ENCODE data around the gene ALKAL2. TPM values are rescaled to one million over a fixed set of nuclear protein-coding genes. Genes with fewer than 3 reads are reported as not detected.

The ALKAL2 gene
- total and polyA plus RNA-seq, 2 donors (not counting 3 experiments of a cell fraction or from before 2014, with no cell fraction given) = not detected

DNA sequence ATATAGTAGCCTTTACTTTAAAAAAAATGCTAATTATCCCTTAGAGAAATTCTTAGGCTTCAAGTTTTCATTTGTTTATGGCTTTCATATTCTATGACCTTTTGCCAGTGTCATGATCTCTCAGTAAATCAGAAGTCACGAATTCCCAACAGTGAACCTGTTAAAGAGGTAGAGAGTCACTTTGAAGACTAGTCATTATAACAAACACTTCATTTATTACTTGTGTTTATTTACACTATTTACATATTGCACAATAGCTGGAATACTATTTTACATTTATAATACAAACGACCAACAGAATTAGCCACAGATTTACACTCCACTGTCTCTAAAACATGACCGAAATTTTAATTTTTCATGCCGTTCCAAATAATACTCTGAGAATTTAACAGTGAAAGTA, 8.5 kb downstream of the ALKAL2 start:
- Histone ChIP-seq H3K4me1 (ENCODE audit: control insufficient read depth, extremely low read depth, insufficient read depth, low read length) (no peaks in the 10 kb centered on the region), H4K20me1 (replicated peaks; ENCODE audit: control insufficient read depth, extremely low read depth, insufficient read depth, low read length) (peaks cover 2% of the 10 kb centered on the region), H3K27me3 (ENCODE audit: control insufficient read depth in 2 of 2, insufficient read depth in 2 of 2, low read length in 2 of 2) (no peaks in the 10 kb centered on the region), H3K9me1 (replicated peaks; ENCODE audit: control insufficient read depth, extremely low read depth, insufficient read depth, low read length) (no peaks in the 10 kb centered on the region), H3K4me3 (replicated peaks in 1 of 3; ENCODE audit: insufficient read depth in 1 of 3, low read depth in 1 of 3, low read length in 3 of 3) (no peak overlapping the region), H3K9ac (replicated peaks; ENCODE audit: extremely low read depth, insufficient read depth, low read length) (no peak overlapping the region), H3K9me3 (replicated peaks; ENCODE audit: control insufficient read depth, insufficient read depth, low read length) (no peaks in the 10 kb centered on the region), H3K27ac (ENCODE audit: insufficient read depth, low read depth, low read length) (no peak overlapping the region), H3K79me2 (ENCODE audit: control insufficient read depth, insufficient read depth, low read length) (peaks cover 18% of the 10 kb centered on the region), H2AFZ (ENCODE audit: low read depth, low read length) (no peak overlapping the region), H3K4me2 (ENCODE audit: insufficient read depth, low read length) (no peak overlapping the region), H3K36me3 (ENCODE audit: control insufficient read depth in 2 of 2, extremely low read depth in 1 of 2, insufficient read depth in 2 of 2, low read length in 2 of 2) (peaks cover 11 to 25% of the 10 kb centered on the region in 2 experiments)
- CTCF ChIA-PET = no interaction called here
- no peak for FAIRE-seq
- DNase-seq (ENCODE audit: low read depth, low spot score) = no peak
- TF ChIP-seq EZH2 (IDR thresholded peaks at IDR 0.05; ENCODE audit: borderline replicate concordance, low read depth, low read length, severe bottlenecking) = no peak
- TF ChIP-seq, protein P1, sequence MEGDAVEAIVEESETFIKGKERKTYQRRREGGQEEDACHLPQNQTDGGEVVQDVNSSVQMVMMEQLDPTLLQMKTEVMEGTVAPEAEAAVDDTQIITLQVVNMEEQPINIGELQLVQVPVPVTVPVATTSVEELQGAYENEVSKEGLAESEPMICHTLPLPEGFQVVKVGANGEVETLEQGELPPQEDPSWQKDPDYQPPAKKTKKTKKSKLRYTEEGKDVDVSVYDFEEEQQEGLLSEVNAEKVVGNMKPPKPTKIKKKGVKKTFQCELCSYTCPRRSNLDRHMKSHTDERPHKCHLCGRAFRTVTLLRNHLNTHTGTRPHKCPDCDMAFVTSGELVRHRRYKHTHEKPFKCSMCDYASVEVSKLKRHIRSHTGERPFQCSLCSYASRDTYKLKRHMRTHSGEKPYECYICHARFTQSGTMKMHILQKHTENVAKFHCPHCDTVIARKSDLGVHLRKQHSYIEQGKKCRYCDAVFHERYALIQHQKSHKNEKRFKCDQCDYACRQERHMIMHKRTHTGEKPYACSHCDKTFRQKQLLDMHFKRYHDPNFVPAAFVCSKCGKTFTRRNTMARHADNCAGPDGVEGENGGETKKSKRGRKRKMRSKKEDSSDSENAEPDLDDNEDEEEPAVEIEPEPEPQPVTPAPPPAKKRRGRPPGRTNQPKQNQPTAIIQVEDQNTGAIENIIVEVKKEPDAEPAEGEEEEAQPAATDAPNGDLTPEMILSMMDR (IDR thresholded peaks at IDR 0.05; ENCODE audit: extremely low read depth in 1 of 2, insufficient read depth in 1 of 2, low read depth in 1 of 2, low read length in 2 of 2) = no peak
- no peak for TF ChIP-seq FOS (IDR thresholded peaks at IDR 0.05; ENCODE audit: borderline replicate concordance, insufficient read depth, low read length)
- no peak for TF ChIP-seq POLR2A (IDR thresholded peaks at IDR 0.05; ENCODE audit: low read depth, low read length)
- TF ChIP-seq JUN (IDR thresholded peaks at IDR 0.05; ENCODE audit: borderline replicate concordance, insufficient read depth, insufficient read length, low read depth) = no peak
- TF ChIP-seq, protein P2, sequence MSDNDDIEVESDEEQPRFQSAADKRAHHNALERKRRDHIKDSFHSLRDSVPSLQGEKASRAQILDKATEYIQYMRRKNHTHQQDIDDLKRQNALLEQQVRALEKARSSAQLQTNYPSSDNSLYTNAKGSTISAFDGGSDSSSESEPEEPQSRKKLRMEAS (IDR thresholded peaks at IDR 0.05; ENCODE audit: insufficient read depth, insufficient read length) = no peak
- no peak for TF ChIP-seq MYC (IDR thresholded peaks at IDR 0.05; ENCODE audit: low read depth, low read length)
- TF ChIP-seq GATA2 (IDR thresholded peaks at IDR 0.05; ENCODE audit: insufficient read depth, insufficient read length, low read depth, low read length) = no peak
- TF ChIP-seq POLR2AphosphoS5 (IDR thresholded peaks at IDR 0.05; ENCODE audit: insufficient read depth, low read depth, low read length) = no peak
- dilution Hi-C loops (cut with MboI; ENCODE audit: extremely low pct_ligation_motif_present, low sequenced_read_pairs) (no loop called here), intact Hi-C loops (cut with micrococcal nuclease) (no loop called here)
- POLR2A ChIA-PET = no interaction called here
- no TSS peak for BruUV-seq (replicated peaks)
